Suprapubic skin (tissue), 4 donors: Measurements from ENCODE around the gene G2E3. TPM values are rescaled to one million over a fixed set of nuclear protein-coding genes. Genes with fewer than 3 reads are reported as not detected.
"Not testable (repeated sequence)": the region's sequence is repeated elsewhere in the genome, so short reads cannot be mapped to it uniquely, and the experiment has no call there.

Experiments
- DNase-seq, 2 donors: peaks; one replicate each; pipeline ENCODE4 v3.0.0-alpha.2; 2019; ENCODE audit warnings: low spot score in 2 of 2
- H3K27ac ChIP-seq: fragments of 200-600 bp; sonication (generic); one replicate; pipeline ENCODE4 v1.5.1; 2019
- H3K27me3 ChIP-seq: fragments of 200-600 bp; sonication (generic); one replicate; pipeline ENCODE4 v1.5.1; 2019
- H3K36me3 ChIP-seq: fragments of 200-600 bp; sonication (generic); one replicate; pipeline ENCODE4 v1.5.1; 2019
- H3K4me1 ChIP-seq: fragments of 200-600 bp; sonication (generic); one replicate; pipeline ENCODE4 v1.5.1; 2019
- H3K4me3 ChIP-seq: fragments of 200-600 bp; sonication (generic); one replicate; pipeline ENCODE4 v1.5.1; 2019; ENCODE audit warnings: mild to moderate bottlenecking
- H3K9me3 ChIP-seq: fragments of 200-600 bp; sonication (generic); one replicate; pipeline ENCODE4 v1.5.1; 2019
- EP300 ChIP-seq: sonication (generic); formaldehyde crosslinking; IDR thresholded peaks from one replicate; pipeline ENCODE4 v1.6.1; 2017; ENCODE audit warnings: antibody characterized with exemption
- POLR2A ChIP-seq, 2 donors: fragments of 450-650 bp; IDR thresholded peaks; one replicate each; pipeline ENCODE4 v1.6.1; 2017; ENCODE audit warnings: antibody characterized with exemption in 2 of 2, mild to moderate bottlenecking in 2 of 2, moderate library complexity in 2 of 2
- POLR2AphosphoS5 ChIP-seq, 3 donors: sonication (generic); formaldehyde crosslinking; IDR thresholded peaks; one replicate each; pipeline ENCODE4 v1.6.1; 2017; ENCODE audit warnings: antibody characterized with exemption in 3 of 3
- WGBS: methylation state at CpG from one replicate; pipeline ENCODE4 v1.1.5; 2018; 5-methylcytosine and 5-hydroxymethylcytosine counted together
- total RNA-seq, 4 donors: library from RNA; depleted of rRNA; stranded (reverse); fragments of >200 nt; gene quantifications; one replicate each; pipeline ENCODE4 v1.1.0, GENCODE V29; 2016
- TF ChIP-seq, protein P1 (sequence below), 2 donors: fragments of 200-600 bp in 1 of 2; fragments of 450-650 bp in 1 of 2; sonication (generic) in 1 of 2; IDR thresholded peaks; one replicate each; pipeline ENCODE4 v1.5.1; 2016 to 2019; ENCODE audit warnings: antibody characterized with exemption in 2 of 2, mild to moderate bottlenecking in 1 of 2, moderate library complexity in 1 of 2

Gene G2E3
- total RNA-seq, 4 donors from 2014 or later = 7.3 to 13.9 (median 9.7) TPM

GRCh38 chr14:30569903-30570226 is 10.9 kb downstream of the G2E3 start:
- Histone ChIP-seq H3K27ac (no peak overlapping the region), H3K4me1 (peaks cover 9% of the 10 kb centered on the region), H3K9me3 (no peaks in the 10 kb centered on the region), H3K36me3 (no peaks in the 10 kb centered on the region), H3K4me3 (no peak overlapping the region), H3K27me3 (no peaks in the 10 kb centered on the region)
- TF ChIP-seq, protein P1, sequence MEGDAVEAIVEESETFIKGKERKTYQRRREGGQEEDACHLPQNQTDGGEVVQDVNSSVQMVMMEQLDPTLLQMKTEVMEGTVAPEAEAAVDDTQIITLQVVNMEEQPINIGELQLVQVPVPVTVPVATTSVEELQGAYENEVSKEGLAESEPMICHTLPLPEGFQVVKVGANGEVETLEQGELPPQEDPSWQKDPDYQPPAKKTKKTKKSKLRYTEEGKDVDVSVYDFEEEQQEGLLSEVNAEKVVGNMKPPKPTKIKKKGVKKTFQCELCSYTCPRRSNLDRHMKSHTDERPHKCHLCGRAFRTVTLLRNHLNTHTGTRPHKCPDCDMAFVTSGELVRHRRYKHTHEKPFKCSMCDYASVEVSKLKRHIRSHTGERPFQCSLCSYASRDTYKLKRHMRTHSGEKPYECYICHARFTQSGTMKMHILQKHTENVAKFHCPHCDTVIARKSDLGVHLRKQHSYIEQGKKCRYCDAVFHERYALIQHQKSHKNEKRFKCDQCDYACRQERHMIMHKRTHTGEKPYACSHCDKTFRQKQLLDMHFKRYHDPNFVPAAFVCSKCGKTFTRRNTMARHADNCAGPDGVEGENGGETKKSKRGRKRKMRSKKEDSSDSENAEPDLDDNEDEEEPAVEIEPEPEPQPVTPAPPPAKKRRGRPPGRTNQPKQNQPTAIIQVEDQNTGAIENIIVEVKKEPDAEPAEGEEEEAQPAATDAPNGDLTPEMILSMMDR (IDR thresholded peaks at IDR 0.05) = no peak
- TF ChIP-seq POLR2AphosphoS5 (IDR thresholded peaks at IDR 0.05) = no peak
- no peak for TF ChIP-seq EP300
- TF ChIP-seq POLR2A (IDR thresholded peaks at IDR 0.05) = no peak
- WGBS = 89% methylated on average over 1 of the region's 1 CpG
- DNase-seq = no peak

GRCh38 chr14:30572237-30572636 is 13.3 kb downstream of the G2E3 start:
- DNase-seq = no peak
- Histone ChIP-seq H3K4me3 (no peak overlapping the region), H3K9me3 (no peaks in the 10 kb centered on the region), H3K36me3 (no peaks in the 10 kb centered on the region), H3K27me3 (no peaks in the 10 kb centered on the region), H3K4me1 (peaks cover 9% of the 10 kb centered on the region), H3K27ac (no peak overlapping the region)
- TF ChIP-seq POLR2AphosphoS5 (IDR thresholded peaks at IDR 0.05) (no peak), EP300 (no peak), POLR2A (IDR thresholded peaks at IDR 0.05) (no peak)
- TF ChIP-seq, protein P1 (IDR thresholded peaks at IDR 0.05) = no peak
- WGBS = 91% methylated on average over 3 of the region's 3 CpGs

DNA sequence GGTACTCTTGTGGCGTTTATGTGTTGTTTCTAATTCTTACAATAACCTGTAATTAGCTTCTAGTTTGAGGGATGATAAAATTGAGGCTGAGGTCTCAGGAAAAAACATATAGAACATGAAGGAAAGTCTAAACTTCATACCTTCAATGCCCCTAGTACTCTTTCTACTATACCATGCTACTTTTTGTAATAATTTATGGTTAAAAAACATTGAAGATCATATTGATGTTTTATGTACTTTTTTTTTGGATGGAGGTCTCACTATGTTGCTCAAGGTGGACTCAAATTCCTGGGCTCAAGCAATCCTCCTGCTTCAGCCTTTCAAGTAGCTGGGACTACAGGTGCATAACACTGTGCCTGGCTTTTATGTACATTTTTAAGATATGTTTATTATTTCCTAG is 13.8 kb downstream of the G2E3 start:
- TF ChIP-seq POLR2AphosphoS5 (IDR thresholded peaks at IDR 0.05) (no peak), EP300 (no peak), POLR2A (IDR thresholded peaks at IDR 0.05) (no peak)
- TF ChIP-seq, protein P1 (IDR thresholded peaks at IDR 0.05) = no peak
- Histone ChIP-seq H3K4me1 (peaks cover 9% of the 10 kb centered on the region), H3K36me3 (no peaks in the 10 kb centered on the region), H3K27ac (no peak overlapping the region), H3K9me3 (no peaks in the 10 kb centered on the region), H3K27me3 (no peaks in the 10 kb centered on the region), H3K4me3 (no peak overlapping the region)
- DNase-seq = no peak
- WGBS = 97% methylated on average over 1 of the region's 1 CpG

GRCh38 chr14:30573226-30573814 is 14.4 kb downstream of the G2E3 start:
- Histone ChIP-seq H3K27me3 (no peaks in the 10 kb centered on the region), H3K9me3 (no peaks in the 10 kb centered on the region), H3K4me3 (no peak overlapping the region), H3K4me1 (peaks cover 9% of the 10 kb centered on the region), H3K27ac (no peak overlapping the region), H3K36me3 (no peaks in the 10 kb centered on the region)
- 81% methylated on average over 5 of the region's 5 CpGs for WGBS
- no peak for DNase-seq
- TF ChIP-seq POLR2A (IDR thresholded peaks at IDR 0.05) = no peak
- no peak for TF ChIP-seq POLR2AphosphoS5 (IDR thresholded peaks at IDR 0.05)
- TF ChIP-seq EP300 = no peak
- TF ChIP-seq, protein P1 (IDR thresholded peaks at IDR 0.05) = no peak

- peaks cover 9% of the 10 kb centered on the region for H3K4me1 ChIP-seq
- no peak overlapping the region for H3K27ac ChIP-seq
- no peak for DNase-seq
- no peak for TF ChIP-seq POLR2A (IDR thresholded peaks at IDR 0.05)
- TF ChIP-seq EP300 = no peak
- TF ChIP-seq, protein P1 (IDR thresholded peaks at IDR 0.05) = no peak
- no peak for TF ChIP-seq POLR2AphosphoS5 (IDR thresholded peaks at IDR 0.05)
- WGBS = 78% methylated on average over 2 of the region's 2 CpGs
- no peaks in the 10 kb centered on the region for H3K27me3 ChIP-seq
- no peaks in the 10 kb centered on the region for H3K36me3 ChIP-seq
- no peak overlapping the region for H3K4me3 ChIP-seq
- no peaks in the 10 kb centered on the region for H3K9me3 ChIP-seq
These were observed 15.0 kb downstream of the G2E3 start for GRCh38 chr14:30573966-30574365.

DNA sequence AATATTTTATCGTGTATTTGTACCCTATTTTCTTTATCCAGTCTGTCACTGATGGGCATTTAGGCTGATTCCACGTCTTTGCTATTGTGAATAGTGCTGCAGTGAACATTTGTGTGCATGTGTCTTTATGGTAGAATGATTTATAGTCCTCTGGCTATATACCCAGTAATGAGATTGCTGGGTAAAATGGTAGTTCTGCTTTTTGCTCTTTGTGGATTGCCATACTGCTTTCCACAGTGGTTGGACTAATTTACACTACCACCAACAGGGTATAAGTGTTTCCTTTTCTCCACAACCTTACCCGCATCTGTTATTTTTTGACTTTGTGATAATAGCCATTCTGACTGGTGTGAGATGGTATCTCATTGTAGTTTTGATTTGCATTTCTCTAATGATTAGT is 15.8 kb downstream of the G2E3 start:
- not testable (repeated sequence) for H3K27ac ChIP-seq, H3K4me3 ChIP-seq, H3K27me3 ChIP-seq, DNase-seq, H3K4me1 ChIP-seq, H3K36me3 ChIP-seq, H3K9me3 ChIP-seq
- WGBS = 95% methylated on average over 3 of the region's 3 CpGs

- WGBS = 96% methylated on average over 1 of the region's 1 CpG
- not testable (repeated sequence) for H3K27me3 ChIP-seq, H3K9me3 ChIP-seq, DNase-seq, H3K27ac ChIP-seq, H3K36me3 ChIP-seq, H3K4me3 ChIP-seq, H3K4me1 ChIP-seq
These were observed 17.4 kb downstream of the G2E3 start for GRCh38 chr14:30576333-30576732.
